ENCODE data around the gene OR2T34.
"Not testable (repeated sequence)": the region's sequence is repeated elsewhere in the genome, so short reads cannot be mapped to it uniquely, and the experiment has no call there.

Gene OR2T34

DNA sequence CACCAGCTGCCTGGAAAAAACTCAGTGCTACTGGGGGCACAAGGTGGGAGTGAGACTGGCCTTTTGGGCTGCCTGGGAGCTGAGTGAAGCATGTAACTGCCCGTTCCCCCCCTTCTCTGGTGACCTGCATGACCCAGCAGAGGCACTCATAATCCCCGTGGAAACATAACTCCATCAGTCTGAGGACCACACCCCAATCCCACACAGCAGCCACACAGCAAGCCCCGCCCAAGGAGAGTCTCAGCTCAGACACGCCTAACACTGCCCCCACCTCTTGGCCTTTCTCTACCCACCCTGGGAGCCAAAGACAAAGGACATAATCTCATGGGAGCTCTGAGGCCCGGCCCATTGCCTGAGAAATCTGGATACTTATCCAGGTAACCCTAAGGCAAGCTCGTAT is 23.5 kb downstream of the OR2T34 start:
- not testable (repeated sequence) for DNase-seq

DNA sequence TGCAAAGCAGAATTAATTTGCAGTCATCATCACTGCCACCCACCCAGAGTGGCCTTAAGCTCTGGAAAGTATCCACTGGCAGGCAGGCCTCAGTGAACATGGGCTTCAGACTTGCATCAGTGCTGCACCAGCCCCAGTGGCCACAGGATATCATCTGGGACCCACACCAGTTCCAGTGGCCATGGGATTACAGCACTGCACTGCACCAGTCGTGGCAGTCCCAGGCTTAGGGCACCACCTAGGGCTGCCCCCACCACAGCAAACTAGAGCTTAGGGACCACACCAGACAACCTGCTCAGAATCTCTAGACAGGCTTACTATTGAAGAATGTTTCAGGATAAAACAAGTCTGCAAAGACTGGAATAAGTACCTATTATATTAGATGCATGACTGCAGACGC is 27.2 kb downstream of the OR2T34 start:
- not testable (repeated sequence) for DNase-seq

DNA sequence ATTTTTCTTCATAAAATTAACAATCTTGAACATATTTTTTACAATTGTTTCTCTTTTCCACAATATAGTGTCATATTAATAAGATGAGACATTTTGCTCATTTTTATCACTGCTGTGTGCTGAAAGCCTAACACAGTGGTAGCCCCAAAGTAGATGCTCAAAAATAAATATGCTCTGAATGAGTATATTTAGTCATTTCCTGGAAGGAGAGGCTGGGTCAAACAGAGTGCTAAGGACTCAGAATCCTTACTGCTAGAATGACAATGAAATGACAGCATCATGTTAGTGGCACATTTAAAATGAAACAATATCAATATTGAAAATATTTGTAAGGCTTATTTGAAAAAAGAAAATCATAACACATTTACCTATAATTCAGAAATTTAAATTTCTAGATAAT is 37.1 kb downstream of the OR2T34 start:
- not testable (repeated sequence) for DNase-seq

Data from suppressor macrophage treated with lipopolysaccharide for 4 hours (primary cell).